Subcutaneous abdominal adipose tissue (tissue), 5 donors: ENCODE measurements around the gene GFAP.

Experiments
- H3K27ac ChIP-seq: one replicate; pipeline ENCODE4 v1.7.0; 2013; ENCODE audit warnings: low read depth, mild to moderate bottlenecking, inconsistent platforms, low read length, moderate library complexity
- H3K27me3 ChIP-seq, 5 donors: one replicate each; pipeline ENCODE4 v1.7.0; 2013; ENCODE audit warnings: low read length in 5 of 5, inconsistent platforms in 1 of 5; ENCODE audit not compliant: control insufficient read depth in 5 of 5, insufficient read depth in 4 of 5
- H3K36me3 ChIP-seq, 5 donors: one replicate each; pipeline ENCODE4 v1.7.0; 2013; ENCODE audit warnings: low read length in 5 of 5; ENCODE audit not compliant: control insufficient read depth in 5 of 5, insufficient read depth in 5 of 5
- H3K4me1 ChIP-seq, 5 donors: one replicate each; pipeline ENCODE4 v1.7.0; 2013; ENCODE audit warnings: low read length in 5 of 5, mild to moderate bottlenecking in 3 of 5, moderate library complexity in 1 of 5; ENCODE audit not compliant: control insufficient read depth in 5 of 5, insufficient read depth in 5 of 5
- H3K4me3 ChIP-seq, 5 donors: one replicate each; pipeline ENCODE4 v1.7.0; 2013; ENCODE audit warnings: low read length in 5 of 5, low read depth in 1 of 5
- H3K9ac ChIP-seq, 5 donors: one replicate each; pipeline ENCODE4 v1.7.0; 2013; ENCODE audit warnings: low read length in 5 of 5, mild to moderate bottlenecking in 4 of 5, moderate library complexity in 3 of 5
- H3K9me3 ChIP-seq, 5 donors: one replicate each; pipeline ENCODE4 v1.7.0; 2013; ENCODE audit warnings: low read length in 5 of 5; ENCODE audit not compliant: control insufficient read depth in 5 of 5
- donor health status: healthy.
- donor health status: healthy.
- donor health status: healthy.
- donor health status: healthy.
- donor health status: healthy.

The GFAP gene

GRCh38 chr17:44887016-44887415, 28.3 kb downstream of the GFAP start:
- Histone ChIP-seq H3K9ac (no peak overlapping the region), H3K9me3 (no peaks in the 10 kb centered on the region), H3K36me3 (peaks cover 23 to 69% (median 52%) of the 10 kb centered on the region in 5 donors), H3K4me1 (peaks cover 0 to 11% (median 3%) of the 10 kb centered on the region in 5 donors), H3K27ac (no peak overlapping the region), H3K4me3 (no peak overlapping the region), H3K27me3 (no peaks in the 10 kb centered on the region)

GRCh38 chr17:44884941-44885340, 30.4 kb downstream of the GFAP start:
- H3K27me3 ChIP-seq = no peaks in the 10 kb centered on the region
- peaks cover 0 to 11% (median 3%) of the 10 kb centered on the region in 5 donors for H3K4me1 ChIP-seq
- H3K36me3 ChIP-seq = peaks cover 35 to 76% (median 63%) of the 10 kb centered on the region in 5 donors
- no peaks in the 10 kb centered on the region for H3K9me3 ChIP-seq
- H3K9ac ChIP-seq = no peak overlapping the region
- H3K4me3 ChIP-seq = no peak overlapping the region
- no peak overlapping the region for H3K27ac ChIP-seq

- H3K9ac ChIP-seq = no peak overlapping the region
- peaks cover 35 to 84% (median 77%) of the 10 kb centered on the region in 5 donors for H3K36me3 ChIP-seq
- no peaks in the 10 kb centered on the region for H3K27me3 ChIP-seq
- no peaks in the 10 kb centered on the region for H3K9me3 ChIP-seq
- H3K4me1 ChIP-seq = no peaks in the 10 kb centered on the region
- no peak overlapping the region for H3K27ac ChIP-seq
- no peak overlapping the region for H3K4me3 ChIP-seq
Observed at GRCh38 chr17:44881145-44881544, 34.2 kb downstream of the GFAP start.

- peaks cover 31 to 83% (median 74%) of the 10 kb centered on the region in 5 donors for H3K36me3 ChIP-seq
- H3K4me3 ChIP-seq = no peak overlapping the region
- no peak overlapping the region for H3K9ac ChIP-seq
- no peak overlapping the region for H3K27ac ChIP-seq
- H3K4me1 ChIP-seq = no peaks in the 10 kb centered on the region
- no peaks in the 10 kb centered on the region for H3K27me3 ChIP-seq
- no peaks in the 10 kb centered on the region for H3K9me3 ChIP-seq
Observed at GRCh38 chr17:44880062-44880461, 35.2 kb downstream of the GFAP start.

GRCh38 chr17:44879376-44879775, 35.9 kb downstream of the GFAP start:
- Histone ChIP-seq H3K4me1 (no peaks in the 10 kb centered on the region), H3K36me3 (peaks cover 28 to 81% (median 72%) of the 10 kb centered on the region in 5 donors), H3K9me3 (no peaks in the 10 kb centered on the region), H3K27ac (no peak overlapping the region), H3K4me3 (no peak overlapping the region), H3K27me3 (no peaks in the 10 kb centered on the region), H3K9ac (no peak overlapping the region)

GRCh38 chr17:44878627-44879221, 36.6 kb downstream of the GFAP start:
- no peaks in the 10 kb centered on the region for H3K4me1 ChIP-seq
- no peaks in the 10 kb centered on the region for H3K27me3 ChIP-seq
- H3K27ac ChIP-seq = no peak overlapping the region
- no peak overlapping the region for H3K9ac ChIP-seq
- H3K36me3 ChIP-seq = peaks cover 30 to 80% (median 74%) of the 10 kb centered on the region in 5 donors
- H3K9me3 ChIP-seq = no peaks in the 10 kb centered on the region
- no peak overlapping the region for H3K4me3 ChIP-seq

GRCh38 chr17:44877121-44877520, 38.2 kb downstream of the GFAP start:
- Histone ChIP-seq H3K36me3 (peaks cover 18 to 77% (median 62%) of the 10 kb centered on the region in 5 donors), H3K9me3 (no peaks in the 10 kb centered on the region), H3K9ac (no peak overlapping the region), H3K27ac (no peak overlapping the region), H3K4me1 (peaks cover 2 to 13% (median 12%) of the 10 kb centered on the region in 5 donors), H3K4me3 (no peak overlapping the region), H3K27me3 (no peaks in the 10 kb centered on the region)

- H3K4me1 ChIP-seq = peaks cover 2 to 17% (median 14%) of the 10 kb centered on the region in 5 donors
- H3K9ac ChIP-seq = no peak overlapping the region
- peaks cover 11 to 78% (median 59%) of the 10 kb centered on the region in 5 donors for H3K36me3 ChIP-seq
- no peaks in the 10 kb centered on the region for H3K27me3 ChIP-seq
- H3K9me3 ChIP-seq = no peaks in the 10 kb centered on the region
- H3K4me3 ChIP-seq = no peak overlapping the region
- no peak overlapping the region for H3K27ac ChIP-seq
Observed at GRCh38 chr17:44875761-44876160, 39.5 kb downstream of the GFAP start.

- peak overlapping the region in 1 of 5 donors; percentile 14 for H3K9ac ChIP-seq
- H3K4me1 ChIP-seq = peaks cover 2 to 21% (median 19%) of the 10 kb centered on the region in 5 donors
- H3K9me3 ChIP-seq = no peaks in the 10 kb centered on the region
- H3K4me3 ChIP-seq = no peak overlapping the region
- H3K36me3 ChIP-seq = peaks cover 20 to 84% (median 70%) of the 10 kb centered on the region in 5 donors
- no peak overlapping the region for H3K27ac ChIP-seq
- H3K27me3 ChIP-seq = no peaks in the 10 kb centered on the region
Observed at GRCh38 chr17:44872131-44872768, 43.0 kb downstream of the GFAP start.

- H3K4me3 ChIP-seq = no peak overlapping the region
- H3K9ac ChIP-seq = peak overlapping the region in 1 of 5 donors; percentile 14
- peaks cover 2 to 21% (median 19%) of the 10 kb centered on the region in 5 donors for H3K4me1 ChIP-seq
- no peak overlapping the region for H3K27ac ChIP-seq
- H3K36me3 ChIP-seq = peaks cover 20 to 86% (median 73%) of the 10 kb centered on the region in 5 donors
- H3K9me3 ChIP-seq = no peaks in the 10 kb centered on the region
- no peaks in the 10 kb centered on the region for H3K27me3 ChIP-seq
Observed at GRCh38 chr17:44871556-44871955, 43.7 kb downstream of the GFAP start.
